ENCODE results near the gene ALDH3A1. TPM values are rescaled to one million over a fixed set of nuclear protein-coding genes. Genes with fewer than 3 reads are reported as not detected.

The ALDH3A1 gene
- total RNA-seq (2022), result 0.38 and 0.47 TPM in 2 replicates
- percentile 17 among the genes with signal in this experiment for Bru-seq, nascent RNA
- percentile 7 among the genes with signal in this experiment for BruChase-seq, experiment 1, labeled RNA remaining after a 6-hour chase
- BruChase-seq, experiment 2, labeled RNA remaining after a 2-hour chase, result not detected
- long read RNA-seq, partial matches to known transcripts, result 0 of 1 reads
- long read RNA-seq, other reads (novel, unspliced or antisense), result 0 of 1 reads

- CTCF ChIA-PET, result no interaction called here
- no peak for DNase-seq
Measured at GRCh38 chr17:19747829-19748806, at the start of gene ALDH3A1. TSS of gene ALDH3A1 (minus strand) at chr17:19748298. CDS start at chr17:19745129, 3,169 bp downstream.

DNA sequence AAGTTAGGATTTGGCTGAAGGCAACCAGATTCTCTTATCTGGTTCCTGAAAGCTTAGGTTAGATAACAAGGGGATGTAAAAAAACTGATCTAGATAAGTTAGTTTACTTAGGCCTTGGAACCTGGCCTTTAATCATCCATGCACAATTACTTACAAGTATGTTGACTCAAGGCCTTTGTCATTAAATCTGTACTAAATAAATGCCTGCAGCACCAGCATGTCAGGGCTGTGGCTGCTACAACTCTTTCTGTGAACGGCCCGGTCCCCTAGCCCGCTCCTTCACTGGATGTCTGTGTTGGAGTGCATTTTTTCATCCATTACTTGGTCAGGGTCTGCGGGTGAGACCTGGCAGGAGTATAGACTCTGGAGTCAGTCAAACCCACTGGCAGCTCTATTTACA lies 48.4 kb upstream of the ALDH3A1 start:
- CTCF ChIA-PET, result interaction anchor here (0.6 kb wide), 1 partner anchor 97 kb away, joined by 6 read pairs; no protein-coding TSS in a partner anchor
- H3K27ac Mint-ChIP-seq (ENCODE audit: unreplicated experiment), result no peak overlapping the region

More at GRCh38 chr17:19747829-19748806, at the start of gene ALDH3A1:
- H3K27me3 Mint-ChIP-seq (ENCODE audit: unreplicated experiment), result no peaks in the 10 kb centered on the region
- intact Hi-C loops (cut with micrococcal nuclease; ENCODE audit: unreplicated experiment), result loop anchor here (10.0 kb wide), 1 partner anchor 93 kb away; no protein-coding TSS in a partner anchor
- peaks cover 17% of the 10 kb centered on the region for H3K36me3 Mint-ChIP-seq (ENCODE audit: insufficient read depth, unreplicated experiment)
- BruUV-seq (replicated peaks), result no TSS peak
- no peak for TF ChIP-seq CTCF (IDR thresholded peaks at IDR 0.05; ENCODE audit: unreplicated experiment)
- peak within 1 kb of the TSS; percentile 26 for H3K4me3 Mint-ChIP-seq (ENCODE audit: low read depth, unreplicated experiment)
- H3K27ac Mint-ChIP-seq (ENCODE audit: unreplicated experiment), result no peak within 1 kb of the TSS
- peaks cover 28% of the 10 kb centered on the region for H3K4me1 Mint-ChIP-seq (ENCODE audit: low read depth, unreplicated experiment)
- no peaks in the 10 kb centered on the region for H3K9me3 Mint-ChIP-seq (ENCODE audit: low read depth, unreplicated experiment)

DNA sequence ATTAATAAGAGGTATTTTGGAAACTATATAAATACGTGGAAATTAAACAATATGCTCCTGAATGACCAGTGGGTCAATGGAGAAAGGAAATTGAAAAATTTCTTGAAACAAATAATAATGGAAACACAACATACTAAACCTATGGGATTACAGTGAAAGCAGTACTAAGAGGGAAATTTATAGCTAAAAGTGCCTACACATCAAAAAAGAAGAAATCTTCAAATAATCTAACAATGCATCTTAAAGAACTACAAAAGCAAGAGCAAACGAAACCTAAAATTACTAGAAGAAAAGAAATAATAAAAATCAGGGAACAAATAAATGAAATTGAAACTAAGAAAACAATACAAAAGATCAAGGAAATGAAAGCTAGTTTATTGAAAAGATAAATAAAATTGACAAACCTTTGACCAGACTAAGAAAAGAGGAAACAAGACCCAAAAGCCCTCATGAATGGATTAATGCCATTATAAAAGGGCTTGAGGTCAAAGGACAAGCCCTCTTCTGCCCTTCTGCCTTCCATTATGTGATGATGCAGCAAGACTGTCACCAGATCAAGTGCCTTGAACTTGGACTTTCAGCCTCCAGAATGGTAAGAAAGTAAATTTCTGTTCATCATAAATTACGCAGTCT lies 43.9 kb upstream of the ALDH3A1 start:
- no peaks in the 10 kb centered on the region for H3K9me3 Mint-ChIP-seq (ENCODE audit: low read depth, unreplicated experiment)
- H3K4me1 Mint-ChIP-seq (ENCODE audit: low read depth, unreplicated experiment), result no peaks in the 10 kb centered on the region
- no peaks in the 10 kb centered on the region for H3K36me3 Mint-ChIP-seq (ENCODE audit: insufficient read depth, unreplicated experiment)
- H3K4me3 Mint-ChIP-seq (ENCODE audit: low read depth, unreplicated experiment), result no peak overlapping the region
- no TSS peak for BruUV-seq (replicated peaks)
- no peaks in the 10 kb centered on the region for H3K27me3 Mint-ChIP-seq (ENCODE audit: unreplicated experiment)
- DNase-seq, result no peak
- CTCF ChIA-PET, result no interaction called here
- no peak overlapping the region for H3K27ac Mint-ChIP-seq (ENCODE audit: unreplicated experiment)
- intact Hi-C loops (cut with micrococcal nuclease; ENCODE audit: unreplicated experiment), result no loop called here
- TF ChIP-seq CTCF (IDR thresholded peaks at IDR 0.05; ENCODE audit: unreplicated experiment), result no peak

More for the DNA sequence above, 48.4 kb upstream of the ALDH3A1 start:
- no peak for TF ChIP-seq CTCF (IDR thresholded peaks at IDR 0.05; ENCODE audit: unreplicated experiment)
- DNase-seq, result no peak
- Mint-ChIP-seq H3K4me1 (ENCODE audit: low read depth, unreplicated experiment) (no peaks in the 10 kb centered on the region), H3K36me3 (ENCODE audit: insufficient read depth, unreplicated experiment) (no peaks in the 10 kb centered on the region), H3K9me3 (ENCODE audit: low read depth, unreplicated experiment) (no peaks in the 10 kb centered on the region), H3K27me3 (ENCODE audit: unreplicated experiment) (no peaks in the 10 kb centered on the region), H3K4me3 (ENCODE audit: low read depth, unreplicated experiment) (no peak overlapping the region)
- BruUV-seq (replicated peaks), result no TSS peak
- intact Hi-C loops (cut with micrococcal nuclease; ENCODE audit: unreplicated experiment), result no loop called here

DNA sequence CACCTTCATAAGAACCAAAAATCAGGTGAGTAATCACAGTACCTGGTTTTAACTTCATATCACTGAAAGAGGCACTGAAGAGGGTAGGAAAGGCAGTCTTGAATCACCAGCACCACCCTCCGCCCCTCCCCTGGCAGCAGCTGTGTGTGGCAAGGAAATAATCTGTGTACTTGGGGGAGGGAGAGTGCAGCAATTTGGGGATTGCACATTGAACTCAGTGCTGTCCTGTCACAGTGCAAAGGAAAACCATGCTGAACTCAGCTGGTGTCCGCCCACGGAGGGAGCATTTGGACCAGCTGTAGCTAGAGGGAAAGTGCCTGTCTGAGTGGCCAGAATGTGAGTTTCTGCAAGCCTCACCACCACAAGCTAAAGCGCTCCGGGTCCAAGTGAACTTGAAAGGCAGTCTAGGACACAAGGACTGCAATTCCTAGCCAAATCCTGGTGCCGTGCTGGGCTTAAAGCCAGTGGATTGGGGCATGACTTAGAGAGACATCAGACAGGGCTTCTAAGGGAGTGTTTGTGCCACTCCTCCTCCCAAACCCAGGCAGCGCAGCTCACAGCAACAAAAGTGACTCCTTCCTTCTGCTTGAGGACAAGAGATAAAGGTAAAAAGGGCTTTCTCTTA lies 39.7 kb upstream of the ALDH3A1 start:
- CTCF ChIA-PET, result no interaction called here
- Mint-ChIP-seq H3K27me3 (ENCODE audit: unreplicated experiment) (no peaks in the 10 kb centered on the region), H3K4me1 (ENCODE audit: low read depth, unreplicated experiment) (no peaks in the 10 kb centered on the region), H3K36me3 (ENCODE audit: insufficient read depth, unreplicated experiment) (no peaks in the 10 kb centered on the region), H3K27ac (ENCODE audit: unreplicated experiment) (no peak overlapping the region), H3K4me3 (ENCODE audit: low read depth, unreplicated experiment) (no peak overlapping the region), H3K9me3 (ENCODE audit: low read depth, unreplicated experiment) (no peaks in the 10 kb centered on the region)
- no peak for DNase-seq
- no peak for TF ChIP-seq CTCF (IDR thresholded peaks at IDR 0.05; ENCODE audit: unreplicated experiment)
- intact Hi-C loops (cut with micrococcal nuclease; ENCODE audit: unreplicated experiment), result no loop called here
- BruUV-seq (replicated peaks), result no TSS peak
